CD4-positive, alpha-beta T cell (primary cell): ENCODE data around the gene TLR6. TPM values are rescaled to one million over a fixed set of nuclear protein-coding genes. Genes with fewer than 3 reads are reported as not detected.

Experiments used
- ATAC-seq: fragments of 200-7000 bp; cut with Tn5 transposase; one replicate; pipeline ENCODE4 v1.10.0; 2022; ENCODE audit warnings: mild to moderate bottlenecking; ENCODE audit not compliant: poor library complexity
- CTCF ChIA-PET: fragments of 350-600 bp; sonication (Branson Sonifier 250); formaldehyde crosslinking; loops from one replicate; lab custom pipeline; 2021; ENCODE audit warnings: antibody characterized with exemption, inconsistent platforms; lab: Charles Lee
- POLR2A ChIA-PET: fragments of 350-600 bp; sonication (Branson Sonifier 250); formaldehyde crosslinking; loops from one replicate; lab custom pipeline; 2021; ENCODE audit warnings: antibody characterized with exemption, inconsistent platforms; lab: Charles Lee
- DNase-seq, 14 experiments: peaks; one replicate each; pipeline ENCODE4 v3.0.0-alpha.2; 2013 to 2020; ENCODE audit warnings: mixed read lengths in 2 of 14
- H3K27ac ChIP-seq, 2 donors: one replicate each; pipeline versions ENCODE4 v1.5.1 to v1.7.0; 2013; ENCODE audit warnings: low read length in 2 of 2, low read depth in 1 of 2, mild to moderate bottlenecking in 1 of 2
- H3K27me3 ChIP-seq, 2 experiments: 1 replicate in 1 of 2; 2 replicates in 1 of 2; pipeline versions ENCODE4 v1.6.1 to v1.7.0; 2013; ENCODE audit warnings: low read length in 2 of 2, control low read depth in 1 of 2, mild to moderate bottlenecking in 1 of 2, moderate library complexity in 1 of 2; ENCODE audit not compliant: insufficient read depth in 2 of 2, control insufficient read depth in 1 of 2
- H3K36me3 ChIP-seq: one replicate; pipeline ENCODE4 v1.6.1; 2013; ENCODE audit warnings: low read length, control low read depth; ENCODE audit not compliant: insufficient read depth
- H3K4me1 ChIP-seq: one replicate; pipeline ENCODE4 v1.6.1; 2013; ENCODE audit warnings: low read length, control low read depth; ENCODE audit not compliant: insufficient read depth
- H3K4me3 ChIP-seq: one replicate; pipeline ENCODE4 v1.5.1; 2013; ENCODE audit warnings: mild to moderate bottlenecking, low read length, moderate library complexity
- H3K9me3 ChIP-seq, 2 experiments: 1 replicate in 1 of 2; 2 replicates in 1 of 2; pipeline versions ENCODE4 v1.6.1 to v1.7.0; 2013; ENCODE audit warnings: low read length in 2 of 2, mild to moderate bottlenecking in 2 of 2, control low read depth in 1 of 2, moderate library complexity in 1 of 2; ENCODE audit not compliant: control insufficient read depth in 1 of 2, insufficient read depth in 1 of 2
- H3K27ac Mint-ChIP-seq: one replicate; pipeline ENCODE4 v1.8.0; 2020; ENCODE audit warnings: mixed read lengths
- H3K27me3 Mint-ChIP-seq: one replicate; pipeline ENCODE4 v1.8.0; 2021; ENCODE audit warnings: mixed read lengths
- H3K36me3 Mint-ChIP-seq: one replicate; pipeline ENCODE4 v1.8.0; 2021; ENCODE audit warnings: low read depth, mixed read lengths
- H3K4me1 Mint-ChIP-seq: one replicate; pipeline ENCODE4 v1.8.0; 2021; ENCODE audit warnings: low read depth, mixed read lengths
- H3K4me3 Mint-ChIP-seq: one replicate; pipeline ENCODE4 v1.8.0; 2020; ENCODE audit warnings: mild to moderate bottlenecking, mixed read lengths
- H3K9me3 Mint-ChIP-seq: one replicate; pipeline ENCODE4 v1.8.0; 2020; ENCODE audit warnings: mixed read lengths
- CTCF ChIP-seq: fragments of 200-600 bp; IDR thresholded peaks from one replicate; pipeline ENCODE4 v1.8.0; 2022; ENCODE audit warnings: antibody characterized with exemption, mild to moderate bottlenecking
- intact Hi-C, 2 experiments: fragments of 100-400 bp; cut with DNase I in 1 of 2; cut with micrococcal nuclease in 1 of 2; formaldehyde crosslinking; loops; one replicate each; pipeline versions ENCODE4 v1.15.1 to v1.9.0; 2023 to 2025; cut with DNase I, micrococcal nuclease
- total RNA-seq, 174 experiments: library from RNA in 2 of 174; stranded (reverse) in 2 of 174; gene quantifications; one replicate each; pipeline ENCODE4 v1.2.3 and lab custom pipeline; 2021 to 2026

TLR6 gene
- total RNA-seq, 2 experiments from 2014 or later, result 0.69 to 1.3 TPM

- POLR2A ChIA-PET, result interaction anchor here (1.5 kb wide), 1 partner anchor 10 kb away, joined by 3 read pairs; the partner anchor contains the start of gene TLR6
- DNase-seq (no peak), ATAC-seq (no peak)
- H3K9me3 Mint-ChIP-seq, result peaks cover 5% of the 10 kb centered on the region
- intact Hi-C loops, result no loop called here
- H3K27ac ChIP-seq, result no peak overlapping the region
- no peak overlapping the region for H3K4me3 Mint-ChIP-seq
- no peak for TF ChIP-seq CTCF
- H3K36me3 ChIP-seq, result no peaks in the 10 kb centered on the region
- H3K4me1 Mint-ChIP-seq, result peaks cover 6% of the 10 kb centered on the region
- H3K36me3 Mint-ChIP-seq, result peaks cover 16% of the 10 kb centered on the region
- CTCF ChIA-PET, result interaction anchor here (1.0 kb wide), 1 partner anchor 14 kb away, joined by 3 read pairs; no protein-coding TSS in a partner anchor
- peaks cover 0 to 8% of the 10 kb centered on the region in 2 experiments for H3K9me3 ChIP-seq
- no peaks in the 10 kb centered on the region for H3K27me3 ChIP-seq
- no peak overlapping the region for H3K4me3 ChIP-seq
- H3K27ac Mint-ChIP-seq, result no peak overlapping the region
- H3K27me3 Mint-ChIP-seq, result no peaks in the 10 kb centered on the region
- no peaks in the 10 kb centered on the region for H3K4me1 ChIP-seq
Measured at GRCh38 chr4:38846015-38846414, 10.6 kb downstream of the TLR6 start.

- Histone ChIP-seq H3K27ac (no peak overlapping the region), H3K9me3 (peaks cover 0 to 8% of the 10 kb centered on the region in 2 experiments), H3K4me3 (no peak overlapping the region), H3K36me3 (no peaks in the 10 kb centered on the region), H3K4me1 (peaks cover 2% of the 10 kb centered on the region), H3K27me3 (no peaks in the 10 kb centered on the region)
- no peak overlapping the region for H3K27ac Mint-ChIP-seq
- intact Hi-C loops, result no loop called here
- TF ChIP-seq CTCF, result no peak
- ChIA-PET POLR2A (no interaction called here), CTCF (no interaction called here)
- DNase-seq, result no peak
- no peak for ATAC-seq
- no peaks in the 10 kb centered on the region for H3K27me3 Mint-ChIP-seq
- no peaks in the 10 kb centered on the region for H3K36me3 Mint-ChIP-seq
- no peak overlapping the region for H3K4me3 Mint-ChIP-seq
- H3K4me1 Mint-ChIP-seq, result peaks cover 7% of the 10 kb centered on the region
- H3K9me3 Mint-ChIP-seq, result no peaks in the 10 kb centered on the region
Measured at GRCh38 chr4:38842994-38843393, 13.6 kb downstream of the TLR6 start.

GRCh38 chr4:38837849-38838248 is 18.8 kb downstream of the TLR6 start:
- intact Hi-C loops, result no loop called here
- CTCF ChIA-PET, result no interaction called here
- H3K4me1 ChIP-seq, result peaks cover 2% of the 10 kb centered on the region
- no peak overlapping the region for H3K27ac ChIP-seq
- ATAC-seq (peak; percentile 81), DNase-seq (peak in 3 of 14 experiments; percentile 52 to 71 (median 67))
- TF ChIP-seq CTCF, result no peak
- Mint-ChIP-seq H3K27ac (no peak overlapping the region), H3K4me3 (peak overlapping the region; percentile 5), H3K9me3 (peaks cover 9% of the 10 kb centered on the region), H3K36me3 (peaks cover 13% of the 10 kb centered on the region), H3K4me1 (peaks cover 19% of the 10 kb centered on the region), H3K27me3 (no peaks in the 10 kb centered on the region)
- no peak overlapping the region for H3K4me3 ChIP-seq
- H3K36me3 ChIP-seq, result no peaks in the 10 kb centered on the region
- H3K27me3 ChIP-seq, result no peaks in the 10 kb centered on the region
- POLR2A ChIA-PET, result no interaction called here
- H3K9me3 ChIP-seq, result peaks cover 4 to 17% of the 10 kb centered on the region in 2 experiments
